ENCODE results near the gene DAB2IP. TPM values are rescaled to one million over a fixed set of nuclear protein-coding genes. Genes with fewer than 3 reads are reported as not detected.

DAB2IP gene
- total and polyA plus RNA-seq, 2 experiments from 2014 or later = 8.9 to 42.8 TPM

DNA sequence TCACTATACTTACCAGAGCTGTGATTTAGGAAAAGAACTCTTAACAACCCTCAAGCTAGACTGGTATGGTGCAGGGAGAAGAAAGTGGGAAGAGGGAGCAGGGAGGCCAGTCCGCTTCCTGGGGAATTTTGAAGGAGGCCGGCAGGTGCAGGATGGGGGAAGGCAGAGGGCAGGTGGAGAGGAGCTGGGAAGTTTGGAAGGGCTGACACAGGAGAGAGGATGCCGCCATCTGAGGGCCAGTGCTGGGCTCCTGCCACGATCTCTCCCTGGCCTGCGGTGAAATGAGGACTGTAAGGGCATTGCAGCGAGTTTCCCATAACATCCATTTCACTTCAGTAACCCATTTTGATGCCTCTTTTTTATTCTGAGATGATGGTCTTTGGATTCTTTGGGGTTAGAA, 8.9 kb downstream of the DAB2IP start:
- H3K27ac ChIP-seq (ENCODE audit: low read depth) = no peak overlapping the region
- Mint-ChIP-seq H3K4me3 (no peak overlapping the region), H3K27ac (peak overlapping the region; percentile 32; the same call in 1 of the 2 replicates), H3K27me3 (ENCODE audit: insufficient read depth, low read depth, poor library complexity) (peaks cover 1% of the 10 kb centered on the region), H3K36me3 (ENCODE audit: low read depth) (peaks cover 9% of the 10 kb centered on the region; the same call in 1 of the 3 replicates), H3K9me3 (no peaks in the 10 kb centered on the region; the same call in 2 of the 3 replicates), H3K4me1 (peaks cover 39% of the 10 kb centered on the region)
- H3K27me3 ChIP-seq (ENCODE audit: insufficient read depth) = no peaks in the 10 kb centered on the region
- H3K9me2 ChIP-seq (ENCODE audit: insufficient read depth) = no peaks in the 10 kb centered on the region
- H4K20me1 ChIP-seq (replicated peaks; ENCODE audit: insufficient read depth) = peaks cover 39% of the 10 kb centered on the region
- H3F3A ChIP-seq (replicated peaks; ENCODE audit: low read depth) = no peaks in the 10 kb centered on the region
- TF ChIP-seq EZH2phosphoT487 (IDR thresholded peaks at IDR 0.05; ENCODE audit: unreplicated experiment) (no peak), NANOG (IDR thresholded peaks at IDR 0.05; ENCODE audit: borderline replicate concordance) (no peak), JUNB (IDR thresholded peaks at IDR 0.05; ENCODE audit: unreplicated experiment) (no peak), EZH2 (IDR thresholded peaks at IDR 0.05; ENCODE audit: low read depth, unreplicated experiment) (no peak), POLR2AphosphoS5 (IDR thresholded peaks at IDR 0.05; ENCODE audit: low read depth) (no peak), CREB1 (CRISPR knock-in tag; IDR thresholded peaks at IDR 0.05; ENCODE audit: low read depth) (no peak), ZNF331 (CRISPR knock-in tag; IDR thresholded peaks at IDR 0.05; ENCODE audit: low read depth) (no peak), STAT1 (IDR thresholded peaks at IDR 0.05; ENCODE audit: unreplicated experiment) (no peak), ZNF114 (CRISPR knock-in tag; IDR thresholded peaks at IDR 0.05) (no peak)
- TF ChIP-seq, protein P1, sequence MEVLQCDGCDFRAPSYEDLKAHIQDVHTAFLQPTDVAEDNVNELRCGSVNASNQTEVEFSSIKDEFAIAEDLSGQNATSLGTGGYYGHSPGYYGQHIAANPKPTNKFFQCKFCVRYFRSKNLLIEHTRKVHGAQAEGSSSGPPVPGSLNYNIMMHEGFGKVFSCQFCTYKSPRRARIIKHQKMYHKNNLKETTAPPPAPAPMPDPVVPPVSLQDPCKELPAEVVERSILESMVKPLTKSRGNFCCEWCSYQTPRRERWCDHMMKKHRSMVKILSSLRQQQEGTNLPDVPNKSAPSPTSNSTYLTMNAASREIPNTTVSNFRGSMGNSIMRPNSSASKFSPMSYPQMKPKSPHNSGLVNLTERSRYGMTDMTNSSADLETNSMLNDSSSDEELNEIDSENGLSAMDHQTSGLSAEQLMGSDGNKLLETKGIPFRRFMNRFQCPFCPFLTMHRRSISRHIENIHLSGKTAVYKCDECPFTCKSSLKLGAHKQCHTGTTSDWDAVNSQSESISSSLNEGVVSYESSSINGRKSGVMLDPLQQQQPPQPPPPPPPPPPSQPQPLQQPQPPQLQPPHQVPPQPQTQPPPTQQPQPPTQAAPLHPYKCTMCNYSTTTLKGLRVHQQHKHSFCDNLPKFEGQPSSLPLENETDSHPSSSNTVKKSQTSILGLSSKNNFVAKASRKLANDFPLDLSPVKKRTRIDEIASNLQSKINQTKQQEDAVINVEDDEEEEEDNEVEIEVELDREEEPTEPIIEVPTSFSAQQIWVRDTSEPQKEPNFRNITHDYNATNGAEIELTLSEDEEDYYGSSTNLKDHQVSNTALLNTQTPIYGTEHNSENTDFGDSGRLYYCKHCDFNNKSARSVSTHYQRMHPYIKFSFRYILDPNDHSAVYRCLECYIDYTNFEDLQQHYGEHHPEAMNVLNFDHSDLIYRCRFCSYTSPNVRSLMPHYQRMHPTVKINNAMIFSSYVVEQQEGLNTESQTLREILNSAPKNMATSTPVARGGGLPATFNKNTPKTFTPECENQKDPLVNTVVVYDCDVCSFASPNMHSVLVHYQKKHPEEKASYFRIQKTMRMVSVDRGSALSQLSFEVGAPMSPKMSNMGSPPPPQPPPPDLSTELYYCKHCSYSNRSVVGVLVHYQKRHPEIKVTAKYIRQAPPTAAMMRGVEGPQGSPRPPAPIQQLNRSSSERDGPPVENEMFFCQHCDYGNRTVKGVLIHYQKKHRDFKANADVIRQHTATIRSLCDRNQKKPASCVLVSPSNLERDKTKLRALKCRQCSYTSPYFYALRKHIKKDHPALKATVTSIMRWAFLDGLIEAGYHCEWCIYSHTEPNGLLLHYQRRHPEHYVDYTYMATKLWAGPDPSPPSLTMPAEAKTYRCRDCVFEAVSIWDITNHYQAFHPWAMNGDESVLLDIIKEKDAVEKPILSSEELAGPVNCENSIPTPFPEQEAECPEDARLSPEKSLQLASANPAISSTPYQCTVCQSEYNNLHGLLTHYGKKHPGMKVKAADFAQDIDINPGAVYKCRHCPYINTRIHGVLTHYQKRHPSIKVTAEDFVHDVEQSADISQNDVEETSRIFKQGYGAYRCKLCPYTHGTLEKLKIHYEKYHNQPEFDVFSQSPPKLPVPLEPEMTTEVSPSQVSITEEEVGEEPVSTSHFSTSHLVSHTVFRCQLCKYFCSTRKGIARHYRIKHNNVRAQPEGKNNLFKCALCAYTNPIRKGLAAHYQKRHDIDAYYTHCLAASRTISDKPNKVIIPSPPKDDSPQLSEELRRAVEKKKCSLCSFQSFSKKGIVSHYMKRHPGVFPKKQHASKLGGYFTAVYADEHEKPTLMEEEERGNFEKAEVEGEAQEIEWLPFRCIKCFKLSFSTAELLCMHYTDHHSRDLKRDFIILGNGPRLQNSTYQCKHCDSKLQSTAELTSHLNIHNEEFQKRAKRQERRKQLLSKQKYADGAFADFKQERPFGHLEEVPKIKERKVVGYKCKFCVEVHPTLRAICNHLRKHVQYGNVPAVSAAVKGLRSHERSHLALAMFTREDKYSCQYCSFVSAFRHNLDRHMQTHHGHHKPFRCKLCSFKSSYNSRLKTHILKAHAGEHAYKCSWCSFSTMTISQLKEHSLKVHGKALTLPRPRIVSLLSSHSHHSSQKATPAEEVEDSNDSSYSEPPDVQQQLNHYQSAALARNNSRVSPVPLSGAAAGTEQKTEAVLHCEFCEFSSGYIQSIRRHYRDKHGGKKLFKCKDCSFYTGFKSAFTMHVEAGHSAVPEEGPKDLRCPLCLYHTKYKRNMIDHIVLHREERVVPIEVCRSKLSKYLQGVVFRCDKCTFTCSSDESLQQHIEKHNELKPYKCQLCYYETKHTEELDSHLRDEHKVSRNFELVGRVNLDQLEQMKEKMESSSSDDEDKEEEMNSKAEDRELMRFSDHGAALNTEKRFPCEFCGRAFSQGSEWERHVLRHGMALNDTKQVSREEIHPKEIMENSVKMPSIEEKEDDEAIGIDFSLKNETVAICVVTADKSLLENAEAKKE (CRISPR knock-in tag; IDR thresholded peaks at IDR 0.05) = no peak
- TF ChIP-seq, protein P2, sequence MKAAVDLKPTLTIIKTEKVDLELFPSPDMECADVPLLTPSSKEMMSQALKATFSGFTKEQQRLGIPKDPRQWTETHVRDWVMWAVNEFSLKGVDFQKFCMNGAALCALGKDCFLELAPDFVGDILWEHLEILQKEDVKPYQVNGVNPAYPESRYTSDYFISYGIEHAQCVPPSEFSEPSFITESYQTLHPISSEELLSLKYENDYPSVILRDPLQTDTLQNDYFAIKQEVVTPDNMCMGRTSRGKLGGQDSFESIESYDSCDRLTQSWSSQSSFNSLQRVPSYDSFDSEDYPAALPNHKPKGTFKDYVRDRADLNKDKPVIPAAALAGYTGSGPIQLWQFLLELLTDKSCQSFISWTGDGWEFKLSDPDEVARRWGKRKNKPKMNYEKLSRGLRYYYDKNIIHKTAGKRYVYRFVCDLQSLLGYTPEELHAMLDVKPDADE (IDR thresholded peaks at IDR 0.05) = no peak
- TF ChIP-seq, protein P3, sequence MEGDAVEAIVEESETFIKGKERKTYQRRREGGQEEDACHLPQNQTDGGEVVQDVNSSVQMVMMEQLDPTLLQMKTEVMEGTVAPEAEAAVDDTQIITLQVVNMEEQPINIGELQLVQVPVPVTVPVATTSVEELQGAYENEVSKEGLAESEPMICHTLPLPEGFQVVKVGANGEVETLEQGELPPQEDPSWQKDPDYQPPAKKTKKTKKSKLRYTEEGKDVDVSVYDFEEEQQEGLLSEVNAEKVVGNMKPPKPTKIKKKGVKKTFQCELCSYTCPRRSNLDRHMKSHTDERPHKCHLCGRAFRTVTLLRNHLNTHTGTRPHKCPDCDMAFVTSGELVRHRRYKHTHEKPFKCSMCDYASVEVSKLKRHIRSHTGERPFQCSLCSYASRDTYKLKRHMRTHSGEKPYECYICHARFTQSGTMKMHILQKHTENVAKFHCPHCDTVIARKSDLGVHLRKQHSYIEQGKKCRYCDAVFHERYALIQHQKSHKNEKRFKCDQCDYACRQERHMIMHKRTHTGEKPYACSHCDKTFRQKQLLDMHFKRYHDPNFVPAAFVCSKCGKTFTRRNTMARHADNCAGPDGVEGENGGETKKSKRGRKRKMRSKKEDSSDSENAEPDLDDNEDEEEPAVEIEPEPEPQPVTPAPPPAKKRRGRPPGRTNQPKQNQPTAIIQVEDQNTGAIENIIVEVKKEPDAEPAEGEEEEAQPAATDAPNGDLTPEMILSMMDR (conservative IDR thresholded peaks at IDR 0.05; ENCODE audit: low read depth in 2 of 2) = no peak
- TF ChIP-seq, protein P4, sequence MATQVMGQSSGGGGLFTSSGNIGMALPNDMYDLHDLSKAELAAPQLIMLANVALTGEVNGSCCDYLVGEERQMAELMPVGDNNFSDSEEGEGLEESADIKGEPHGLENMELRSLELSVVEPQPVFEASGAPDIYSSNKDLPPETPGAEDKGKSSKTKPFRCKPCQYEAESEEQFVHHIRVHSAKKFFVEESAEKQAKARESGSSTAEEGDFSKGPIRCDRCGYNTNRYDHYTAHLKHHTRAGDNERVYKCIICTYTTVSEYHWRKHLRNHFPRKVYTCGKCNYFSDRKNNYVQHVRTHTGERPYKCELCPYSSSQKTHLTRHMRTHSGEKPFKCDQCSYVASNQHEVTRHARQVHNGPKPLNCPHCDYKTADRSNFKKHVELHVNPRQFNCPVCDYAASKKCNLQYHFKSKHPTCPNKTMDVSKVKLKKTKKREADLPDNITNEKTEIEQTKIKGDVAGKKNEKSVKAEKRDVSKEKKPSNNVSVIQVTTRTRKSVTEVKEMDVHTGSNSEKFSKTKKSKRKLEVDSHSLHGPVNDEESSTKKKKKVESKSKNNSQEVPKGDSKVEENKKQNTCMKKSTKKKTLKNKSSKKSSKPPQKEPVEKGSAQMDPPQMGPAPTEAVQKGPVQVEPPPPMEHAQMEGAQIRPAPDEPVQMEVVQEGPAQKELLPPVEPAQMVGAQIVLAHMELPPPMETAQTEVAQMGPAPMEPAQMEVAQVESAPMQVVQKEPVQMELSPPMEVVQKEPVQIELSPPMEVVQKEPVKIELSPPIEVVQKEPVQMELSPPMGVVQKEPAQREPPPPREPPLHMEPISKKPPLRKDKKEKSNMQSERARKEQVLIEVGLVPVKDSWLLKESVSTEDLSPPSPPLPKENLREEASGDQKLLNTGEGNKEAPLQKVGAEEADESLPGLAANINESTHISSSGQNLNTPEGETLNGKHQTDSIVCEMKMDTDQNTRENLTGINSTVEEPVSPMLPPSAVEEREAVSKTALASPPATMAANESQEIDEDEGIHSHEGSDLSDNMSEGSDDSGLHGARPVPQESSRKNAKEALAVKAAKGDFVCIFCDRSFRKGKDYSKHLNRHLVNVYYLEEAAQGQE (IDR thresholded peaks at IDR 0.05; ENCODE audit: unreplicated experiment) = no peak
- no peak overlapping the region for H2AFZ ChIP-seq
- H3K4me2 ChIP-seq = no peak overlapping the region
- peak; percentile 31; the same call in 1 of the 3 replicates for ATAC-seq
- H3K36me3 ChIP-seq (ENCODE audit: insufficient read depth) = no peaks in the 10 kb centered on the region
- peaks cover 23% of the 10 kb centered on the region for H3K79me2 ChIP-seq (replicated peaks; ENCODE audit: insufficient read depth)
- H3K4me1 ChIP-seq (ENCODE audit: insufficient read depth) = peaks cover 18% of the 10 kb centered on the region; the same call in 1 of the 2 replicates
- no peak overlapping the region for H3K4me3 ChIP-seq
- DNase-seq (ENCODE audit: low spot score) = no peak

Data from GM23338 (cell line).